HG03342 (cell line): Measurements from ENCODE around the gene IFT80.

Experiments used
- ATAC-seq: cut with Tn5 transposase; IDR thresholded peaks from one replicate; pipeline ENCODE4 v1.9.1; 2021; ENCODE audit warnings: mild to moderate bottlenecking, moderate library complexity; ENCODE audit not compliant: unreplicated experiment

Gene IFT80

GRCh38 chr3:160213191-160213590 lies 185.8 kb downstream of the IFT80 start:
- no peak for ATAC-seq

GRCh38 chr3:160210799-160211221 lies 188.2 kb downstream of the IFT80 start:
- no peak for ATAC-seq

GRCh38 chr3:160210341-160210740 lies 188.7 kb downstream of the IFT80 start:
- ATAC-seq = no peak
